RWPE2 (cell line): ENCODE measurements around the gene TMCC3.
A peak's percentile ranks its signal among the peaks of the same experiment; 100 is the strongest.
"Not testable (repeated sequence)": the region's sequence is repeated elsewhere in the genome, so short reads cannot be mapped to it uniquely, and the experiment has no call there.

Source experiments
- ATAC-seq: fragments of 200-7000 bp; cut with Tn5 transposase; 3 replicates; pipeline ENCODE4 v1.9.1; 2021; ENCODE audit warnings: low read depth
- DNase-seq: peaks from one replicate; pipeline ENCODE4 v3.0.0-alpha.2; 2020; ENCODE audit warnings: low spot score
- H3K27ac ChIP-seq: fragments of 450-650 bp; 2 replicates; pipeline ENCODE4 v1.5.1; 2017; ENCODE audit warnings: mild to moderate bottlenecking; ENCODE audit not compliant: poor library complexity, severe bottlenecking
- H3K27me3 ChIP-seq: fragments of 250-450 bp; sonication (Bioruptor Pico); 2 replicates; pipeline ENCODE4 v1.5.1; 2021; ENCODE audit warnings: mild to moderate bottlenecking, moderate library complexity; ENCODE audit not compliant: insufficient read depth, poor library complexity, severe bottlenecking
- H3K36me3 ChIP-seq: fragments of 250-450 bp; sonication (Bioruptor Pico); 2 replicates; pipeline ENCODE4 v1.5.1; 2020; ENCODE audit warnings: low read depth, mild to moderate bottlenecking, moderate library complexity
- H3K4me1 ChIP-seq: fragments of 250-450 bp; sonication (Bioruptor Pico); 2 replicates; pipeline ENCODE4 v1.5.1; 2021; ENCODE audit warnings: mild to moderate bottlenecking, moderate library complexity; ENCODE audit not compliant: insufficient read depth, poor library complexity, severe bottlenecking
- H3K4me3 ChIP-seq: fragments of 250-450 bp; sonication (Bioruptor Pico); 2 replicates; pipeline ENCODE4 v1.5.1; 2021; ENCODE audit warnings: mild to moderate bottlenecking, moderate library complexity; ENCODE audit not compliant: severe bottlenecking
- H3K9me3 ChIP-seq: fragments of 250-450 bp; sonication (Bioruptor Pico); 2 replicates; pipeline ENCODE4 v1.5.1; 2021; ENCODE audit warnings: mild to moderate bottlenecking, moderate library complexity; ENCODE audit not compliant: severe bottlenecking
- TF ChIP-seq, protein P1 (sequence below): fragments of 450-650 bp; IDR thresholded peaks from one replicate; pipeline ENCODE4 v1.5.1; 2017; ENCODE audit warnings: mild to moderate bottlenecking, moderate library complexity; ENCODE audit not compliant: poor library complexity, severe bottlenecking

Gene TMCC3

DNA sequence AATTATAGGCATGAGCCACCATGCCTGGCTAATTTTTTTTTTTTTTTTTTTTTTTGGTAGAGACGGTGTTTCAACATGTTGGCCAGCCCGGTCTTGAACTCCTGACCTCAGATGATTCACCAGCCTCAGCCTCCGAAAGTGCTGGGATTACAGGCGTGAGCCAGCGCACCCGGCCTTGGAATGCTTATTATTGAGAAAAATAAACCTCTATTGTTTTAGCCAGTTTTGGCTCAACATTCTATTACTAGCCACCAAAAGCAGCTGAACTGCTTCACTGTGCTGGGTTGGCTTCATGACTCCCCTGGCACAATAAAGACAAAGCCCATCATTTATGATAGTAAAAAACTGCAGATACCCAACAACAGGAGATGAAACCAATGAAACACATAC is 97.2 kb downstream of the TMCC3 start:
- H3K9me3 ChIP-seq = no peaks in the 10 kb centered on the region
- H3K4me1 ChIP-seq = peaks cover 12% of the 10 kb centered on the region
- ATAC-seq (peak; percentile 99), DNase-seq (peak; percentile 90)
- H3K4me3 ChIP-seq = no peak overlapping the region
- TF ChIP-seq, protein P1, sequence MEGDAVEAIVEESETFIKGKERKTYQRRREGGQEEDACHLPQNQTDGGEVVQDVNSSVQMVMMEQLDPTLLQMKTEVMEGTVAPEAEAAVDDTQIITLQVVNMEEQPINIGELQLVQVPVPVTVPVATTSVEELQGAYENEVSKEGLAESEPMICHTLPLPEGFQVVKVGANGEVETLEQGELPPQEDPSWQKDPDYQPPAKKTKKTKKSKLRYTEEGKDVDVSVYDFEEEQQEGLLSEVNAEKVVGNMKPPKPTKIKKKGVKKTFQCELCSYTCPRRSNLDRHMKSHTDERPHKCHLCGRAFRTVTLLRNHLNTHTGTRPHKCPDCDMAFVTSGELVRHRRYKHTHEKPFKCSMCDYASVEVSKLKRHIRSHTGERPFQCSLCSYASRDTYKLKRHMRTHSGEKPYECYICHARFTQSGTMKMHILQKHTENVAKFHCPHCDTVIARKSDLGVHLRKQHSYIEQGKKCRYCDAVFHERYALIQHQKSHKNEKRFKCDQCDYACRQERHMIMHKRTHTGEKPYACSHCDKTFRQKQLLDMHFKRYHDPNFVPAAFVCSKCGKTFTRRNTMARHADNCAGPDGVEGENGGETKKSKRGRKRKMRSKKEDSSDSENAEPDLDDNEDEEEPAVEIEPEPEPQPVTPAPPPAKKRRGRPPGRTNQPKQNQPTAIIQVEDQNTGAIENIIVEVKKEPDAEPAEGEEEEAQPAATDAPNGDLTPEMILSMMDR = no peak
- H3K36me3 ChIP-seq = no peaks in the 10 kb centered on the region
- H3K27ac ChIP-seq = peak overlapping the region; percentile 47
- no peaks in the 10 kb centered on the region for H3K27me3 ChIP-seq

DNA sequence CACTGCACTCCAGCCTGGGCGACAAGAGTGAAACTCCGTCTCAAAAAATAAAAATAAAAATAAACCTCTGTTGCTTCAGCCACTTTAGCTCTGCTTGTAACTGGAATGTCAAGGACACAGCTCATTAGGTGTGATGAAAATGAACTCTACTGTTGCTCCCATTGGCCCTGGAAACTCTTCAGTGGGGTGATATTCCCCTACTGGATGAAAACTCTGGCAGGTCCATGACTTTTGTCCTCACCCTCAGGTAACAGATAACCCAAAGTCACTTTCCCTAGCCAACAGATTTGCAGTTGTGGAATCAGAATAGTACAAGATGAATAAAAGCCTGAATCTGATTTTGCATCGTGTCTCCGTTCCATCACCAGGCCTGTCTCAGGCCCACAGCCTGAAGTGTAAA is 98.5 kb downstream of the TMCC3 start:
- Histone ChIP-seq H3K36me3 (no peaks in the 10 kb centered on the region), H3K27me3 (no peaks in the 10 kb centered on the region), H3K9me3 (no peaks in the 10 kb centered on the region), H3K27ac (no peak overlapping the region), H3K4me1 (peaks cover 12% of the 10 kb centered on the region), H3K4me3 (no peak overlapping the region)
- DNase-seq = no peak
- ATAC-seq = no peak
- TF ChIP-seq, protein P1 = no peak

DNA sequence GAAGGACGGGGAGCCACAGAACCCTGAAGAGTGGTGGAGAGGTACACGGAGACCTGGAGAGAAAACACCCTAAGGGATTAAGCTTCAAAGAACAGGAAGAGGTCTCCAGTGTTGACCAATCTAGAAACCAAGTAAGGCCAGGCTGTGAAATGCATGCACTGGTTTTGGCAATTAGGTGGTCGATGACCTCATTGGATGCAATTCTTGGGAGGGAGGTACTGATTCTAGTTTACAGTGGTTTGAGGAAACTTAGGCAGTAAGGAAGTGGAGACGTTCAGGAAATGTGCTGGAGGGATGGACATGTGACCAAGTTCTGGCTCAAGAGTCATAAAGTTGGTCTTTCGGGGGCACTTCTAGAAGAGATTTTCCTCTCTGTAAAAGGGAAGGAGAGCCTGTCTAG is 99.4 kb downstream of the TMCC3 start:
- TF ChIP-seq, protein P1 = no peak
- no peak overlapping the region for H3K27ac ChIP-seq
- no peaks in the 10 kb centered on the region for H3K36me3 ChIP-seq
- DNase-seq = no peak
- H3K27me3 ChIP-seq = no peaks in the 10 kb centered on the region
- H3K4me3 ChIP-seq = no peak overlapping the region
- H3K4me1 ChIP-seq = peaks cover 12% of the 10 kb centered on the region
- H3K9me3 ChIP-seq = no peaks in the 10 kb centered on the region
- ATAC-seq = no peak

DNA sequence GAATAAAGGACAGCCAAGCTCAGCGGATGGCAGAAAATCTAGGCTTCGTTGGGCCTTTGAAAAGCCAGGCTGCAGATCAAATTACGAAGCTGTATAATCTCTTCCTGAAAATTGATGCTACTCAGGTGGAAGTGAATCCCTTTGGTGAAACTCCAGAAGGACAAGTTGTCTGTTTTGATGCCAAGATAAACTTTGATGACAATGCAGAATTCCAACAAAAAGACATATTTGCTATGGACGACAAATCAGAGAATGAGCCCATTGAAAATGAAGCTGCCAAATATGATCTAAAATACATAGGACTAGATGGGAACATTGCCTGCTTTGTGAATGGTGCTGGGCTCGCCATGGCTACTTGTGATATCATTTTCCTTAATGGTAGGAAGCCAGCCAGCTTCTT is 101.5 kb downstream of the TMCC3 start:
- not testable (repeated sequence) for H3K27ac ChIP-seq, ATAC-seq, H3K36me3 ChIP-seq, H3K27me3 ChIP-seq, H3K4me3 ChIP-seq, DNase-seq, H3K9me3 ChIP-seq
- H3K4me1 ChIP-seq = peaks cover 12% of the 10 kb centered on the region

DNA sequence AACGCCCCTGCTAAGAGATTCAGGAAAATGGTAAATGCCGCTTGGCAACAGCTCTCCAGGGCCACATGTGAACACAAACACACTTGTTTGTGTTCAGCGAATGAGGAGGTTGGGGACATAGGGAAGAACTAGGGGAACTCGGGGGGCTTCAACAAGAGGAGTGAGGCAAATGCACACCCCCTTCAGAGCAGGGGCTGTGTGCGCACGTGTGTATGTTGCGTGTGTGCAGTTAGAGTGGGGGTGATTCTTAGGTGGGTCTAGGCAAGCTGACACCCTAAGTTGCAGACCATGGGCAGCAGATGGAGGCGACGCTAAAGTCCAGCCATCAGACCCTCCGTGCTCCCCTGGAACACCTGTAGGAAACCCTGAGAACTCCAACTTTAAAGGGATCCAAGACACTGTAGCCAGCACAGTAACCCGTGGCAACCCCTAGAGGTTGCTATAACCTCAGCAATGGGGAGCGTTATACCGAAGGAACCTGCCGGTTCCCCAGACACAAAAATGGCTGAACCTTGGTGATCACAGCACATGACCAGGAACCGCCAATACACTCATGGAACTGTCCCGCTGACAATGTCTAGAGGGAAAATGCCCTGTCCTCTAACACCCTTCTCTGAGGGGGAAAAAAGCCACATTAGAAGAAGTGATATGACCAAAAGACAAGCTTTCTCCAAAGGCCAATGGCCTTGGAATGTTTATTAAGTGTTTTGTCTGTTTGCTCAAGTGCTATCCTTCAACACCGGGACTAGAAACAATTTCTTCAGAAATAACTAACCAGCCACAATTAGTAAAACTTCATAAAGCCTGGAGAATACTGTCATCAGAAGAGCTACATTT is 104.2 kb downstream of the TMCC3 start:
- Histone ChIP-seq H3K9me3 (no peaks in the 10 kb centered on the region), H3K4me3 (no peak overlapping the region), H3K27ac (no peak overlapping the region), H3K27me3 (no peaks in the 10 kb centered on the region), H3K4me1 (no peaks in the 10 kb centered on the region), H3K36me3 (no peaks in the 10 kb centered on the region)
- DNase-seq = no peak
- ATAC-seq = peak; percentile 79
- TF ChIP-seq, protein P1 = peak; percentile 54
